ENCODE data around the gene SLC23A2.
"Not testable (repeated sequence)": the region's sequence is repeated elsewhere in the genome, so short reads cannot be mapped to it uniquely, and the experiment has no call there.

SLC23A2 gene

DNA sequence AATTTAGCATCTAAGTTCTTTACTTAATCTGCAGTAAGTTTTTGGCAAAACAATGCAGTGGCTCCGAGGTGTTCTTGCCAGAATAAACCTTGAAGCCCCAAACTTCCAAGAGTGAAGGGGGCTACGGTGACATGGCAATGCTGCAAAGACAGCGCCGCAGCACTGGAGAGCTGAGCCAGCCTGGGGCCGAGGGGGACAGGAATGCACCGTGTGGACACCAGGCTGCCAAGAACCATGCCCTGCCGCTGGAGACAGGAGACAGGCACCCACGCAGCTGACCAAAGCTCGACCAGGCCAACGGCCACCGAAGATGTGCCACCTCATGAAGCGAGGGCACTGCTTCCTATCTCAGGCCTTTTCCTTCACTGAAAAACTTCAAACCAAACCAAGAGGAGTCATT, 146.2 kb downstream of the SLC23A2 start:
- no peak for DNase-seq (ENCODE audit: low read depth)
- H3K4me3 ChIP-seq (ENCODE audit: low read length): no peak overlapping the region
- TF ChIP-seq, protein P1, sequence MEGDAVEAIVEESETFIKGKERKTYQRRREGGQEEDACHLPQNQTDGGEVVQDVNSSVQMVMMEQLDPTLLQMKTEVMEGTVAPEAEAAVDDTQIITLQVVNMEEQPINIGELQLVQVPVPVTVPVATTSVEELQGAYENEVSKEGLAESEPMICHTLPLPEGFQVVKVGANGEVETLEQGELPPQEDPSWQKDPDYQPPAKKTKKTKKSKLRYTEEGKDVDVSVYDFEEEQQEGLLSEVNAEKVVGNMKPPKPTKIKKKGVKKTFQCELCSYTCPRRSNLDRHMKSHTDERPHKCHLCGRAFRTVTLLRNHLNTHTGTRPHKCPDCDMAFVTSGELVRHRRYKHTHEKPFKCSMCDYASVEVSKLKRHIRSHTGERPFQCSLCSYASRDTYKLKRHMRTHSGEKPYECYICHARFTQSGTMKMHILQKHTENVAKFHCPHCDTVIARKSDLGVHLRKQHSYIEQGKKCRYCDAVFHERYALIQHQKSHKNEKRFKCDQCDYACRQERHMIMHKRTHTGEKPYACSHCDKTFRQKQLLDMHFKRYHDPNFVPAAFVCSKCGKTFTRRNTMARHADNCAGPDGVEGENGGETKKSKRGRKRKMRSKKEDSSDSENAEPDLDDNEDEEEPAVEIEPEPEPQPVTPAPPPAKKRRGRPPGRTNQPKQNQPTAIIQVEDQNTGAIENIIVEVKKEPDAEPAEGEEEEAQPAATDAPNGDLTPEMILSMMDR (conservative IDR thresholded peaks at IDR 0.05; ENCODE audit: low read depth, low read length): no peak

DNA sequence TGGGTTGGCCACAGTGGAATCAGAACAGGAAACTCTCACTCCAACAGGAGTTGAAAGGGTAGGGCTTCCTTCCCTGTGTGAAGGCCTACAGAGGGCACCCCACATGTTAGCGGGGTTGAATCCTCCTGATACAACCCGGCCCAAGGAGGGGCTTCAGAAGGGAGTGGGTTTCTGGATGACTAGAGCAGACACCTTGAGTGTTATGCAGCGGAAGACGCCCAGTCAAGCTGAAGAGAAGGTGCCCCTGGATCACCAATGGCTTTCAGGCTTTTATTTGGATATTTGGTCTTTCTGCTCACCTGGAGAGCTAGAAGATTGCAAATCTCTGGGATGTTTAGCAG, 146.8 kb downstream of the SLC23A2 start:
- TF ChIP-seq, protein P1 (conservative IDR thresholded peaks at IDR 0.05; ENCODE audit: low read depth, low read length): no peak

DNA sequence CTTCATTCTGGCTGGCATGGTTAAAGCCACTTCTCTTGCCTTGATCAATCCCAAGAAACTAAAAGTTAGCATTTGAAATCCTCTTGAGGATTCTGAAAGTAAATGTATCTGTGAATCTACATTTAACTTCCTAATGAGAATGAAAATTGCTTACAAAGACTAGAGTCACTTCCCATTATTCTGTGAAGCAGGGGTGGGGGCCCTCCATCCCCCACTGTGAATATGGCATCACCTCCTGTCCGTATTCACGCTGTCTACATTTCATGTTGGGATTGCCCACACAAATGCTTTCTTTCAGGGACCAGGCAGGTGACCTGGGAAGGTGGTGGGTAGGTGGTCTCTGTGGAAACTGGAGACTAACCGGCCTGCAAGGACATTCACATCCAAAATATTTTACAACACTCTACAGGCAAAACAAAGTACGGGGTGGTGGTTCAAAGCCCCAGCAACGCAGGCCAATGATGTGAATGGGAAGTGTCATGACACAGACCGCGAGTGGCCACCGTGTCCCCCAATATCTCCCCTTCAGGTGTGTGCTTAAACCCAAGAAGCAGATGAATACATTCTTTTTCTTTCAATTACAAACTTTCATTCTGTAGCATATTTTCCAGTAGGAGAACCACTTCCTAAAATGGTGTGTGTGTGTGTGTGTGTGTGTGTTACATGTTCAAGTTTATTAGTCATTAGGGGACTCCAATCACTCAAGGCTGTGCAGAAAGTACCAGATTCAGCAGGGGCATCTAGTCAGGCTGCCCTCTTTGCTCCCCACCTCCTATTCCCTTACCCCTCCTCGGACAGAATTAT, 147.4 kb downstream of the SLC23A2 start:
- TF ChIP-seq, protein P1 (conservative IDR thresholded peaks at IDR 0.05; ENCODE audit: low read depth, low read length): no peak
- no peak overlapping the region for H3K4me3 ChIP-seq (ENCODE audit: low read length)
- DNase-seq (ENCODE audit: low read depth): no peak

More for the DNA sequence above, 146.8 kb downstream of the SLC23A2 start:
- DNase-seq (ENCODE audit: low read depth): no peak
- H3K4me3 ChIP-seq (ENCODE audit: low read length): no peak overlapping the region

DNA sequence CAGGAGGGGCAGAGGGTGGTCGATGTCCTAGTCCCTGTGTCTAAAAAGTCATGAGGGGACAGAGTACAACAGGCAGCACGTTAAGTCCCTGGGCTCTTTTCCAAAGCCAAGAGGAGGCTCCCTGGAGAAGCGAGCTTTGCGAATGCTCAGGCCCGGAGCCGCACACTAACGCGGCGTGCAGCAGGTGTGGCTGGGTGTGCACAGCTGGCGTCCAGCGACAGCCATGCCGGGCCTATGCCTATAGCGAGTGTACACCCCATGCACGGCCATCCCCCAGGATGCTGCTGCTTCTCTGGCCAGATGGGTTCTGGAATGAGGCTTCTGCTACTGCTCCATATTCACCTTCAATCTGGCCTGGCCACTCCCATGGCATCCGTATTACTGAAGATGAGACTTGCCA, 148.3 kb downstream of the SLC23A2 start:
- TF ChIP-seq, protein P1 (conservative IDR thresholded peaks at IDR 0.05; ENCODE audit: low read depth, low read length): no peak
- no peak overlapping the region for H3K4me3 ChIP-seq (ENCODE audit: low read length)
- DNase-seq (ENCODE audit: low read depth): no peak

DNA sequence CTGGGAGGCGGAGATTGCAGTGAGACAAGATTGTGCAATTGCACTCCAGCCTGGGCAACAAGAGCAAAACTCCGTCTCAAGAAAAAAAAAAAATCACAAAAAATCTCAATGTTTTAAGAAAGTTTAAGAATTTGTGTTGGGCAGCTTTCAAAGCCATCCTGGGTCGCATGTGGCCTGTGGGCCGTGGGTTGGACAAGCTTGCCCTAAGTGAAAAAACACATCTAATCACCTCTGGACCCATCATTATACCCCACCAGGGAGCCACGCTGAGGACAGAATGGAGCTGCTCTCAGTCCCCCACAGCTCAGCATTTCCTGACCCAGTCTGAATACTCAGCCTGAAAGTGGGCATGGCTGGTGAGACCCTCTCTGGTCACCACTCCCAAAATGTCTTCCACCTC, 150.3 kb downstream of the SLC23A2 start:
- H3K4me3 ChIP-seq (ENCODE audit: low read length): no peak overlapping the region
- TF ChIP-seq, protein P1 (conservative IDR thresholded peaks at IDR 0.05; ENCODE audit: low read depth, low read length): no peak
- no peak for DNase-seq (ENCODE audit: low read depth)

DNA sequence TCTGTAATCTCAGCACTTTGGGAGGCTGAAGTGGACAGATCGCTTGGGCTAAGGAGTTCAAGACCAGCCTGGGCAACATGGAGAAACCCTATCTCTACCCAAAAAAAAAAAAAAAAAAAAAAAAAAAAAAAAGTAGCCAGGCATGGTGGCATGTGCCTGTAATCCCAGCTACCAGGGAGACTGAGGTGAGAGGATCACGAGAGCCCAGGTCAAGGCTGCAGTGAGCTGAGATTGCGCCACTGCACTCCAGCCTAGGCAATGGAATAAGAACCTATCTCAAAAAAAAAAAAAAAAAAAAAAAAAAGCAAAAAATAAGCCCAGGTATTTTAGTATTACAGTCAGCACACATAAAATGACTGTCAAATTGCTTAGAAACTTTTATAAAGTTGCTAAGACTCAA, 152.5 kb downstream of the SLC23A2 start:
- DNase-seq (ENCODE audit: low read depth); H3K4me3 ChIP-seq (ENCODE audit: low read length): not testable (repeated sequence)

DNA sequence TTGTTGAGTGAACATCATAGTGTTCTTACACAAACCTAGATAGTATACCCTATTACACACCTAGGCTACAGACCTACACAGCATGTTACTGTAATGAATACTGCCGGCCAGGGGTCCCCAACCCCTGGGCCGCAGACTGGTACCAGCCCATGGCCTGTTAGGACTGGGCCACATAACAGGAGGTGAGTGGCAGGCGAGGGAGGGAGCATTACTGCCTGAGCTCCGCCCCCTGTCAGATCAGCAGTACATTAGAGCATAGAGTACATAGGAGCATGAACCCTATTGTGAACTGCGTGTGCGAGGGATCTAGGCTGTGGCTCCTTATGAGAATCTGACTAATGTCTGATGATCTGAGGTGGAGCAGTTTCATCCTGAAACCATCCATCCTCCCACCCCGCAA, 153.3 kb downstream of the SLC23A2 start:
- H3K4me3 ChIP-seq (ENCODE audit: low read length): no peak overlapping the region
- TF ChIP-seq, protein P1 (conservative IDR thresholded peaks at IDR 0.05; ENCODE audit: low read depth, low read length): no peak
- DNase-seq (ENCODE audit: low read depth): no peak
